ENCODE data around the gene TBK1. TPM values are rescaled to one million over a fixed set of nuclear protein-coding genes. Genes with fewer than 3 reads are reported as not detected.
A peak's percentile ranks its signal among the peaks of the same experiment; 100 is the strongest.

The TBK1 gene
- total and polyA plus RNA-seq, 9 donors: 11.9 to 25.4 (median 19.3) TPM

- H3K9me3 ChIP-seq: no peaks in the 10 kb centered on the region
- DNase-seq: no peak
- H3K4me1 ChIP-seq (ENCODE audit: insufficient read depth): peaks cover 8% of the 10 kb centered on the region
- intact Hi-C loops (cut with DNase I): loop anchor here in 1 of 4 donors (10.0 kb wide), 1 partner anchor 53 kb away; the partner anchor contains the start of gene XPOT
- no peaks in the 10 kb centered on the region for H3K36me3 ChIP-seq
- H3K27me3 ChIP-seq: peaks cover 2% of the 10 kb centered on the region
- H3K27ac ChIP-seq: no peak overlapping the region
- no peak overlapping the region for H3K4me3 ChIP-seq
- TF ChIP-seq POLR2A (IDR thresholded peaks at IDR 0.05) (no peak), EP300 (IDR thresholded peaks at IDR 0.05) (no peak), CTCF (IDR thresholded peaks at IDR 0.05) (no peak)
- WGBS, 3 donors: 84 to 89% (median 87%) methylated on average over 4 of the region's 4 CpGs
Observed at GRCh38 chr12:64457923-64458322, 6.0 kb downstream of the TBK1 start.

- Histone ChIP-seq H3K27me3 (peaks cover 2% of the 10 kb centered on the region), H3K27ac (peak overlapping the region in 1 of 2 donors; percentile 33), H3K4me3 (peak overlapping the region; percentile 27), H3K4me1 (ENCODE audit: insufficient read depth) (peaks cover 8% of the 10 kb centered on the region), H3K9me3 (no peaks in the 10 kb centered on the region), H3K36me3 (no peaks in the 10 kb centered on the region)
- TF ChIP-seq EP300 (IDR thresholded peaks at IDR 0.05) (no peak), CTCF (IDR thresholded peaks at IDR 0.05) (no peak), POLR2A (IDR thresholded peaks at IDR 0.05) (no peak)
- 2 to 6% (median 6%) methylated on average over 3 of the region's 3 CpGs for WGBS, 3 donors
- intact Hi-C loops (cut with DNase I): loop anchor here in 1 of 4 donors (10.0 kb wide), 1 partner anchor 55 kb away; the partner anchor contains the start of gene XPOT
- DNase-seq: no peak
Observed at GRCh38 chr12:64459394-64459891, 7.5 kb downstream of the TBK1 start.

- Histone ChIP-seq H3K27me3 (peaks cover 2% of the 10 kb centered on the region), H3K4me1 (ENCODE audit: insufficient read depth) (peaks cover 7% of the 10 kb centered on the region), H3K27ac (no peak overlapping the region), H3K36me3 (no peaks in the 10 kb centered on the region), H3K9me3 (no peaks in the 10 kb centered on the region), H3K4me3 (no peak overlapping the region)
- 35 to 52% (median 42%) methylated on average over 2 of the region's 2 CpGs for WGBS, 3 donors
- intact Hi-C loops (cut with DNase I): no loop called here
- TF ChIP-seq POLR2A (IDR thresholded peaks at IDR 0.05) (no peak), EP300 (IDR thresholded peaks at IDR 0.05) (no peak), CTCF (IDR thresholded peaks at IDR 0.05) (no peak)
- no peak for DNase-seq
Observed at GRCh38 chr12:64461634-64462414, 9.9 kb downstream of the TBK1 start.

GRCh38 chr12:64466178-64466577, 14.3 kb downstream of the TBK1 start:
- Histone ChIP-seq H3K4me1 (ENCODE audit: insufficient read depth) (no peaks in the 10 kb centered on the region), H3K4me3 (no peak overlapping the region), H3K27me3 (peaks cover 2% of the 10 kb centered on the region), H3K27ac (no peak overlapping the region), H3K36me3 (no peaks in the 10 kb centered on the region), H3K9me3 (no peaks in the 10 kb centered on the region)
- TF ChIP-seq CTCF (IDR thresholded peaks at IDR 0.05): no peak
- TF ChIP-seq POLR2A (IDR thresholded peaks at IDR 0.05): no peak
- TF ChIP-seq EP300 (IDR thresholded peaks at IDR 0.05): no peak
- intact Hi-C loops (cut with DNase I): no loop called here
- DNase-seq: no peak

Data from ovary (tissue), 9 donors.